GM18517 (cell line): ENCODE measurements around the gene ADAMTSL1.

Experiments used
- ATAC-seq: cut with Tn5 transposase; IDR thresholded peaks from one replicate; pipeline ENCODE4 v1.9.1; 2021; ENCODE audit warnings: mild to moderate bottlenecking, moderate library complexity; ENCODE audit not compliant: unreplicated experiment

Gene ADAMTSL1

GRCh38 chr9:18795947-18796671 lies 322.2 kb downstream of the ADAMTSL1 start:
- ATAC-seq, result no peak

DNA sequence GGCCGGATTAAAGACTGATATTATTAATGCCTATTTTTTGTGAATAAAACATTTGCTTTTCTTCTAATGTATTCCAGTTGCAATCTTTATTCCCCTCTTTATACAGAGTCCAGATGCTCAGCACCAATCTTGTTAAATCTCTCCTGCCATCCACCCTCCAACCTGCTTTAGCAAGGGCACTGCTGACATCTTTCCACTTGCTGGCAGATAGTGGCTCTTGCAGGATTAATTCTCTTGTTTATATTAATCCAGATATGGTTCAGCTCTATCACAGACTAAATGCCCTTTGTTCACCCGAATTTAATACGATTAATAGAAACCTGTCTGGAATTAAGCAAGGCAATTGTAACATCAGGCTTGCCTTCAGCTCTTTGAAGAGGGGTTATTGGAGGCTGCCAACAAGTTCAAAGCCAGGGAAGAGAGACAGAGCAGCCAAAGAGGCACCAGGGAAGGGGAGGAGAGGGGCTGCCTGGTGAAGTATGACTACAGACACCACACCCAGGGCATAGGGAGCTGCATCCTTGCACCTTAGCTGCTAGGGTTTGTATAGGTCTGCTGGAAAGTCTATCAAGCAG lies 322.8 kb downstream of the ADAMTSL1 start:
- ATAC-seq, result no peak

GRCh38 chr9:18798106-18798505 lies 324.2 kb downstream of the ADAMTSL1 start:
- ATAC-seq, result no peak

DNA sequence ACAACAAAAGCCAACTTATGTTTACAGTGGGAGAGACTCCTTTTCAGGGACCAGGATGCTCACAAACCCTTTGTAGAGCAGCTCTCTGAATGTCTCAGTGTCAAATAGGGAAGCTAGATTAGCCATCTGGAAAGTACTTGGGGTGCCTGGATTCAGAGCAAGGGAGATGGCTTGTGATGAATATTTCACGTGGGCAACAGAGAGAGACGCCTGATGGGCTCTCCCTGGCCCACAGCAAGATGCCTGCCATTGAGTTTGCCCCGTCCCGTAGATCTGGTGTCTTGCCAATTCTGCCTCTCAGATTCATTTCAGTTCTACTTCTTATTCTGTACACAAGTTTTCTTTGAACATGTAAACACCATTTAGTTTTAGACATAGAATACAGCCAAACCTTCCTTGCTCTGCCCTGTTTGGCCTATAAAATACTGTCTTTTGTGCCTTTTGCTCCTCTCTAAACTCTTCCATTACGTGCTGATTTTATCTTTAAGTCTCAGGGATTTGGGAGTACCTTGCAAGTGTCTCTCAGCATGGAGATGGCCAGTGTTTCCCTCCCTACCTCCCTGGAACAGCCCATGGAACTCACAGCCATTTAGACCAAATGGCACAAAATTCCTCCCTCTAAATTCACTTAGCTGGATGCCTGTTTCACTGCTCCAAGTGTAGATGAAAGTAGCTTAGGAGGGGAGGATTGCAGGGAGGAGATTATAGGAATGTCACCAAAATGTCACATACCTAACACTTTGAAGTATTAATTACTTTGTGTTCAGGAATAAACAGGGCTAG lies 324.7 kb downstream of the ADAMTSL1 start:
- no peak for ATAC-seq

GRCh38 chr9:18799428-18799827 lies 325.5 kb downstream of the ADAMTSL1 start:
- ATAC-seq, result no peak

DNA sequence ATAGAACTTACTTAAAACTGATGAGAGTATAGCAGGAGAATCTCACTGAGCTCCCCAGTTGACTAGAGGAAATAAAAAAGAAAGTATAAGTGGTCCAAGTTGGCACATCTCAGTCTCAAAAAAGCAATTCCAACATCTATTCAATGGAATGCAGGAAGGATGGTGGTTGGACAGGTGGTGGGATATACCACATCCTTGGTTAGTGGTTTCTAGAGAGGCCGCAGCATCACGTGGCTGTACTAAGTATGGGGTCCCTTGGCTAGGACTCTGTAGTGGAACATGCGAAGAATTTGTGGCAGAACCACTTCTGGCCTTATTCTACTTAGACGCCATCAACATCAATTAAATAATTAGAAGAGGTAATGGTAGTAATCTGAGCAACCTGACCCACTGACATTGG lies 326.6 kb downstream of the ADAMTSL1 start:
- no peak for ATAC-seq

DNA sequence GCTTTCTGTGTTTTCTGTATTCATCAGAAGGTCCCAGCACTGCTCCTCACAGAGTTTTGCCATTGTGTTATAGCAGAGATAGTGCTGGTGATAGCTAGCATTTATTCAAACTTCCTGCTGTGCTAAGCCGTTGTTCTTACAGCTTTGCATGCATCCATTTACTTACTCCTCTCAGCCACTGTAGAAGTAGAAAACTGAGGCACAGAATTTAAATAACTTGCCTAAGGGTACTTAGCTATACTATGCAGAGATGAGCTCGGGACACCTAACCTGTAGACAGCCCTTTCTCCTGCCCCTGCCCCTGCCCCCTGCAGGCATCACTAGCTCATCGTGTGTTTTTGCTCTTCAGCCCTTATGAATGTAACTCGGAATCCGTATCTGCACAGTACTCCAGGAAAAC lies 331.4 kb downstream of the ADAMTSL1 start:
- ATAC-seq, result no peak

DNA sequence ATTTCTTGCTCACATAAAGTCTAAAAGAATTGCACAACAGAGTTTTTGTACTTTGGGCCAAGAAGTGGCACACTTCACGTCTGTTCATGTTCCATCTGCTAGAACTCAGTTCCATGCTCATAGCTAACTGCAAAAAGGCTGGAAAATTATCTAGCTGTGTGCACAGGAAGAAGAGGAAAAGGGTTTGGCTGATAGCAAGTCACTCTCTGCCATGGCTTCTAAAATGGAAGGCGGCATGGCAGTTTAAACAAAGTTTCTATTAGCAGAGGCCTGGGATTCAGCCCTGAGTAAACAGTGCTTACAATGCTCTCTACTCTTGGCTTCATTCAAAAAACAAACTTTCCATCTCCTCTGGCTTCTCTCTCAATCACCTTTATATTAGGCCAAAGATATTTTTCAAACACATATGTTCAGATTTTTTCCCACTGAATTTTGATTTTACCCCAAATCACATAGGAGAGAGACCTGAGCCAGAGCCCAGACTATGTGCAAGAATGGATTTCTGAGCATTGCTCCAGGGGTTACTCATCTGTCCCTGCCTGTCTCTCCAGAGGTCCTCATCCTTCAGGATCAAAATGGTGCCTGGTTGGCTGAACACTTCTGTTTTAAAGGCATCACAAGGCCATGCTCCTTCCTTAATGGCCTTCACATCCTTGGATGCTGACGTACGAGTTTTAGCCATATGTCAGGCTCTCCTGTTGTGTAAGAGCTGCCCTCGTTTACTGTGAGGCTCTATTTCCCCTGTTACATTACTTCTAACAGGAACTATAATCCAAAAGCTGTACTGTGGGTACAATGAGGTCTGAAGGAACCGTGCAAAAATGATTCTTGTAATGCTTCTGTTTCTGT lies 332.5 kb downstream of the ADAMTSL1 start:
- ATAC-seq, result no peak

DNA sequence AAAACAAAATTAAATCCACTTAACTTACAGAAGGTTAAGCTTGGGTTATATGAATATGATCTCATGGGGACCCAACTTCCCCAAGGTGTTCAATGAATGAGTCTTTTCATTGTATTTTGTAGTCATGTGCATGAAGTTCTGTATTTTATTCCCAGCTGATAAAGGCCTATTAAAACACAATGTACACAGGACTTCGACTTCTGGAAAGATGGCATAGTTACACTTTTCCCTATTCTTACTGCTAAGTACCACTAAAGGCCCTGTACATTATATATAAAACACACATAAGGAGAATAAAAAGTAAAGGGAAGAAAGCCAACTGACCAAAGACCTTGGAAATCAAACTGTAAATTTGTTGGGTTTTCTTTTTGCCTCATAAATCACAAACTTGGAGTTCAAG lies 336.6 kb downstream of the ADAMTSL1 start:
- ATAC-seq, result no peak

GRCh38 chr9:18811171-18811570 lies 337.2 kb downstream of the ADAMTSL1 start:
- no peak for ATAC-seq

DNA sequence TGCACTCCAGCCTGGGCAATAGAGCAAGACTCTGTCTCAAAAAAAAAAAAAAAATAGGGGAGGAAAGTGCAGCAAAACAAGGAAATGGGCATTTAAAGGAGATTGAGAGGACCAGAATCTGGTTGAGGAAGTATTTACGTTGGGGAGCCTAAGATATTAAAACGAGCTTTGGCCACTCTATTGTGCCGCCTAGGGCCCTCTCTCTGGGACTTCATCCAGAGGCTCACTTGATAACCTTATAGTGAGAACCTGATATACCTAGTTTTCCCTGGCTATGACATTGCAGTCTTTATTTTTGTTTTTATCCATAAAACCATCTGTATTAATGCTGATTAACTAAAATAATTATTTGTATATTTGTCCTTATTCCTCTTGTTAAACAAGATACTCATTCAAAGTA lies 345.5 kb downstream of the ADAMTSL1 start:
- no peak for ATAC-seq

DNA sequence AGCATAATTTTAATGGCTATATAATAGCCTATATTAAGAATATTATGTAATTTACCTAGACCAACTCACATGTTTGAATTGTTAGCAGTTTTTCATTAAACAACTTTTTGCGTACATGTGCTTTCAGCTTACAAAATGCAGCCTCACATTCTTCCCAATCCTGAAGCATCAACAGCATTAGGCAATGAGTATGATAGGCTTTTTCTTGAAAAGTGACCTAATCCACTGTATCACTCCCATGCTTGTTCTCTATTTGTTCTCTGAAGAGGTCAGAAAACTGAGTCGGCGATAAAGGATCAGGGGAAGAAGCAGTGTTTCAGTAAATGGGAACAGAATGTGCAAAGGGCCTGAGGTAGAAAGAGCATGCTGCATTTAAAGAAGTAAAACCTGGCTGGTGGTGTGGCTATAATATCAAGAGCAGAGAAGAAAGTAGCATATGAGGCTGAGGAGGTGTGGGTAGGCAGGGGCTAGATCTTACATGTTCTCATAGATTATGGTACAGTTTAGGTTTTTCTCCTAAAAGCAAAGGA lies 346.7 kb downstream of the ADAMTSL1 start:
- no peak for ATAC-seq

GRCh38 chr9:18821788-18822187 lies 347.8 kb downstream of the ADAMTSL1 start:
- ATAC-seq, result no peak

- no peak for ATAC-seq
These were observed 348.9 kb downstream of the ADAMTSL1 start for GRCh38 chr9:18822850-18823249.

DNA sequence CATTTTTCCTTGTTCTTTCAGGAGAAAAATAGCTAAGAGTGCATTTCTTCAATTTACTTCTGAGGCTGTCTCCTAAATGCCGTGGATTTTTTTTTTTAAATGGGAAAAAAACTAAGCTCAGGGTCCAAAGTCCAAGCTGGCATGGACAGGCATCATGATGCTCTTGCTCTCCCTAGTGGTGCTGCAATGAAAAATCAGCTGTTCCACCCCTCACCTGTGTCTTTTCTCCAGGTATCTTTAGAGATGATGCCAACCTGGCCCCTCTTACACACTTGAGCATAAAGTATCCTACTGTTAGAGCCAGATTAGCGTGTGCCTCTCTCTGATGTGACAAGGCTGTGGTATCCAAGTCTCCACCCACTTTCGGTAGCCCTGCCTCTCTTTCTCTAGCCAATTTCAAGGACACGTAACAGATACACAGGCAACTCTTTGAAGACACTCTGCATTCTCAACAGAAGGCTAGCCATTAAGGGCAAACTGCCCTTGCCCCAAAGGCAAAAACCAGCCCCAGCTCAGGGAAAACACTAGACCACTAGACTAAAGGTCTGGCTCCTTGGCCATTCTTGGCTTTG lies 350.2 kb downstream of the ADAMTSL1 start:
- no peak for ATAC-seq

DNA sequence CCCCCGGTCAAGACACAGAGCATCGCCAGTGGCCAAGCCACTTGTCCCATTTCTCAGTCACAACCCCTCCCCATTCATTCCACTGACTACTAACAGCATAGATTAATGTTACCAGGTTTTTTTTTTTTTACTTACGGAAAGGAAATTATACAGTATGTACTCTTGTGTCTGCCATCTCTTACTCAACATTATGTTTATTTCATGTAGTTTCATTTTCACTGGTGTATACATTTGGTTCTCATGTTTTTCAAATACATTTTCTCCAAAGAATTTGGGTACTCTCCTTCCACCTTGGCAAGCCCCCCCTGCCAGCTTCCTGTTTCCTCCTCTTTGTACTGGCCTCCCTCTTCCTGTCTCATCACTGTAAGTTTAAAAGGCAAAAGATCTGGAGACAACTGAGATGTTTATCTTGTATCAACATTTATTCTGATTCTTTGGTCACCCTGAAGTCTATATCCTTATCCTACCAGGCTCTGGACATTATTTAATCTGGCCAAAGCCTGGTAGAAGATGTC lies 351.8 kb downstream of the ADAMTSL1 start:
- ATAC-seq, result no peak

DNA sequence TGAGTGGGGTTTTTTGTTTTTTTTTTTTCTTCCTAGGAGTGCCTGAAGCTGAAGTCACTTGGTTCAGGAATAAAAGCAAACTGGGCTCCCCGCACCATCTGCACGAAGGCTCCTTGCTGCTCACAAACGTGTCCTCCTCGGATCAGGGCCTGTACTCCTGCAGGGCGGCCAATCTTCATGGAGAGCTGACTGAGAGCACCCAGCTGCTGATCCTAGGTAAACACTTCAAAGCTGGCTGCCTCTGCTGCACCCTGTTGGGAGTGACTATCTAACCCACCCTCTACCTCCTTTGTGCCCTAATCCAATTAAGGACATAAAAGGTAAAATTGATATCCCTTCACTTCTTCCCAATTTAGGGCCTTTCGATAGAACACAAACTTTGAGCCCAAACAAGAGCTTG lies 352.3 kb downstream of the ADAMTSL1 start:
- ATAC-seq, result no peak

GRCh38 chr9:18829066-18829465 lies 355.1 kb downstream of the ADAMTSL1 start:
- no peak for ATAC-seq

- ATAC-seq, result no peak
These were observed 355.9 kb downstream of the ADAMTSL1 start for GRCh38 chr9:18829873-18830272.

- ATAC-seq, result peak; percentile 76
These were observed 360.9 kb downstream of the ADAMTSL1 start for GRCh38 chr9:18834740-18835361.
